GM19324 (cell line): ENCODE measurements around the gene HS6ST2.
"Not testable (repeated sequence)": the region's sequence is repeated elsewhere in the genome, so short reads cannot be mapped to it uniquely, and the experiment has no call there.

Source experiments
- ATAC-seq: cut with Tn5 transposase; IDR thresholded peaks from one replicate; pipeline ENCODE4 v1.9.1; 2021; ENCODE audit warnings: mild to moderate bottlenecking, moderate library complexity; ENCODE audit not compliant: unreplicated experiment, low FRiP score

The HS6ST2 gene

GRCh38 chrX:132958091-132958703, at the start of gene HS6ST2:
Gene HS6ST2, minus strand, starts transcription at chrX:132958629.
- ATAC-seq: no peak

- no peak for ATAC-seq
Measured at GRCh38 chrX:133007458-133007857, 49.0 kb upstream of the HS6ST2 start.

GRCh38 chrX:133005616-133006015, 47.2 kb upstream of the HS6ST2 start:
- ATAC-seq: no peak

GRCh38 chrX:133005042-133005441, 46.6 kb upstream of the HS6ST2 start:
- no peak for ATAC-seq

GRCh38 chrX:132999209-132999608, 40.8 kb upstream of the HS6ST2 start:
- no peak for ATAC-seq

- no peak for ATAC-seq
Measured at GRCh38 chrX:132990835-132991234, 32.4 kb upstream of the HS6ST2 start.

GRCh38 chrX:132986556-132986955, 28.1 kb upstream of the HS6ST2 start:
- no peak for ATAC-seq

- no peak for ATAC-seq
Measured at GRCh38 chrX:132984058-132984650, 25.7 kb upstream of the HS6ST2 start.

GRCh38 chrX:132983496-132983895, 25.1 kb upstream of the HS6ST2 start:
- no peak for ATAC-seq

- not testable (repeated sequence) for ATAC-seq
Measured at GRCh38 chrX:132980035-132980434, 21.6 kb upstream of the HS6ST2 start.

- ATAC-seq: no peak
Measured at GRCh38 chrX:132968296-132968949, 10.0 kb upstream of the HS6ST2 start.

- ATAC-seq: no peak
Measured at GRCh38 chrX:132967049-132967448, 8.6 kb upstream of the HS6ST2 start.

GRCh38 chrX:132965461-132965860, 7.0 kb upstream of the HS6ST2 start:
- ATAC-seq: no peak

GRCh38 chrX:132961511-132961910, 3.1 kb upstream of the HS6ST2 start:
- ATAC-seq: no peak

GRCh38 chrX:132957211-132958090, 978 bp downstream of the HS6ST2 start:
- no peak for ATAC-seq

GRCh38 chrX:132956421-132957210, 1.8 kb downstream of the HS6ST2 start:
- no peak for ATAC-seq

- ATAC-seq: no peak
Measured at GRCh38 chrX:132955690-132956089, 2.7 kb downstream of the HS6ST2 start.

- no peak for ATAC-seq
Measured at GRCh38 chrX:132954323-132954722, 4.1 kb downstream of the HS6ST2 start.

GRCh38 chrX:132953354-132953753, 5.1 kb downstream of the HS6ST2 start:
- no peak for ATAC-seq

- ATAC-seq: no peak
Measured at GRCh38 chrX:132948648-132949260, 9.7 kb downstream of the HS6ST2 start.
